NCI-H2107 treated with DMSO at 0.1 percent for 48 hours (cell line): ENCODE results near the gene PGS1.
A peak's percentile ranks its signal among the peaks of the same experiment; 100 is the strongest.

Source experiments
- DNase-seq: peaks from one replicate; lab custom pipeline; 2025; ENCODE audit not compliant: unreplicated experiment; lab: John Stamatoyannopoulos, UW

The PGS1 gene

GRCh38 chr17:78346605-78347250, 31.7 kb upstream of the PGS1 start:
- no peak for DNase-seq

DNA sequence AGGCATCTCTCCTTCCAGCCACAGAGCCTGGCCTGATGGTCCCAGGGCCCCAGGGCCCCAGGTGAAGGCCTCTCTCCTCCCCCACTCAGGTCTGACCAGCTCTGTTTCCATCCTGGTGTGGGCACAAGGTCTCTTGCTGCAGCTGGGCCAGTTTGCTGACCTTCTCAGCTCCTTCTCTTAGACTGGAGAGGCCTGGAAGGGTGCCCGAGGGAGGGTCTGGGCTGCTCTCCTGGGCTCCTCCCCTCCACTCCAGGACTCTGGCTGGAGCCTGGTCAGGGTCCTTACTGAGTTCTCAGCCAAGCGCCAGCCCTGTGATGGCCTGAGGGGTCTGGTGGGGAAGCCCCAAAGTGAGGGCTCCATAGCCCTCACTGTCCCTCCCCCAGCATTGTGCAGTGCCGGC, 31.0 kb upstream of the PGS1 start:
- DNase-seq, result no peak

GRCh38 chr17:78348055-78348770, 30.2 kb upstream of the PGS1 start:
- no peak for DNase-seq

DNA sequence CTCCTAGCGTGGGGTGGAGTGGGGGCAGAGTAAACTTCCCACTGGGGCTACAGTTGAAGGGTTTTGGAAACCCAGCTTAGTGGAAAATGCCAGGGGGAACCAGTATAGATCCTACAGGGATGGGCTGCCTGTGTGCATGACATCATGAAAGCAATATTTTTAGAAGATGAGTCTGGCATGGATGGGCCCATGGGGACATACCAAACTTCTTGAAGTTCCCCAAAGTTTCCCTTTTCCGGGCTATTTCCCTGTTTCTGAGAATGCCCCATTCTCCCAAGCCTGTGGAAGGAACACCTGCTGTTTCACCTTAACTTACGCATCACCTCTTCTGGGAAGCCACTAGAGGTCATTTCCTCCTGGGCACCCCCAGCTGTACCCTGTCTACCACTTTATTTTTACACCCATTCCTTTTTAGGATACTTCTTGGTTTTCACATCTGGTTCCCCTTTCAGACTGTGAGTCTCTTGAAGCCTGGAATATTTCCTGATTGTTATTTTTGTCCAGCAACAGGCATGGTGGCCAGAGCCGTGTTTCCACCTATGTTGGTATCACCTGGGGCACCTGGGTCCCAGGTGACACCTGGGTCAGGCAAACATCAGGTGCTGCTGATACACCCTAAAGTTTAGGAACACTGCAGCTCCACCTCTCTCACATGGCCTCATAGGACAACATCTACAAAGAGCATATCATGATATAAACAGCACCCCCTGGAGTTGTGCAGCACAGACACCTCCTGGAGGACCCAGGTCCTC, 28.4 kb upstream of the PGS1 start:
- DNase-seq, result no peak

DNA sequence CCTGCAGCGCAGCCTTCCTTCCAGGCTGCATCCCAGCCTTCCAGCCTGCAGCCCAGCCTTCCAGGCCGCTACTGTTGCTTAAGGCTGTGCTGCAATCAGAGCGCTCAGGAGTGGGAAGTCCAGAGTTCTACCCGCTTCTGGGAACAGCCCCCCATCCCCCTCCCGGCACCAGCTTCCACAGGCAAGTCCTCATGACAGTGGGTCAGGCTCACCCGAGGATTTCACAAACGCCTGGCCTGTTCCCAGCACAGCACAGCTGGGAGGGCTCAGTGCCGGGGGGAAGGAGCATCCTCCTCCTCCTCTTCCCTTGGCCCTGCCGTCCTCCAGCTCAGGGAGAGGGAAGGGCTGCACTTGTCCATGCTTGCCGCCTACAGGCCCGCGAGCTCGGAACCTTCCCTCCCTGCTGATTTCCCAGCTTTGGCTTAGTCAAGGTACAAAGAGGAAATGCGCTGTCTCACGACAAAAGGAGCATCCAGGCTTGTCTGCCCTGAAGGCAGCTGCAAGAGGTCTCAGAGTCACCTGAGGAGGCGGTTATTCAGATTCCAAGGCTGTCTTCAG, 26.9 kb upstream of the PGS1 start:
- no peak for DNase-seq

DNA sequence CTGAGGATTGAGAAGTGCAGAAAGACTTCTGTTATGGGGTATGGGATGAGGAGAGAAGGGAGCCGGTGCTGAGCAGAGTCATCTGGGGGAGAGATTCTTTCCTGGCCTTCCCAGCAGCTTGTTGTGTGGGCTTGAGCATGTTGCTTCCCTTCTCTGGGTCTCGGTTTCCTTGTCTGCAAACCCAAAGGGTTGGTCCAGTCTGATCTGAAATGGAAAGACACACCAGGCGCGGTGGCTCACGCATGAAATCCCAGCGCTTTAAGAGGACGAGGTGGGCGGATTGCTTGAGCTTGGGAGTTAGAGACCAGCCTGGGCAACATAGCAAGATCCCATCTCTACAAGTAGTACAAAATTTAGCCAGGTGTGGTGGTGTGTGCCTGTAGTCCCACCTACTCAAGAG, 24.6 kb upstream of the PGS1 start:
- no peak for DNase-seq

- DNase-seq, result no peak
These were observed 23.3 kb upstream of the PGS1 start for GRCh38 chr17:78355045-78355641.

DNA sequence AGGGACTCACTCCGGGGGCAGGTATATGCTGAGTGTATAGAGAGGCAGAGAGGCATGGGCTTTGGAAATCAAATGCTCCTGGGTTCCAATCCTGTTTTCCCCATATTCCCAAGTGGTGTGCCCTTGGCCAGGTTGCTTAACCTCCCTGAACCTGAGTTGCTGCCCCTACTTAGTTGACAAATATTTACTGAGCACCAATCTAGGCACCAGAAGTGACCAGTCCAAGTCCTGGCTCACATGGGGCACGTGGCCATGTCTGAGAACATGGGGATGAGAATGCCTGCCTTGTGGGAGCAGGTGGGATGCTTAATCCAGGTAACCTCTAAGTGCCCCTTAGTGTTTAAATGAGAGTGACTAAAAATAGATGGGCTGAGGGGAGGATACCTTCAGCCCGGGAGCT, 22.7 kb upstream of the PGS1 start:
- DNase-seq, result no peak

DNA sequence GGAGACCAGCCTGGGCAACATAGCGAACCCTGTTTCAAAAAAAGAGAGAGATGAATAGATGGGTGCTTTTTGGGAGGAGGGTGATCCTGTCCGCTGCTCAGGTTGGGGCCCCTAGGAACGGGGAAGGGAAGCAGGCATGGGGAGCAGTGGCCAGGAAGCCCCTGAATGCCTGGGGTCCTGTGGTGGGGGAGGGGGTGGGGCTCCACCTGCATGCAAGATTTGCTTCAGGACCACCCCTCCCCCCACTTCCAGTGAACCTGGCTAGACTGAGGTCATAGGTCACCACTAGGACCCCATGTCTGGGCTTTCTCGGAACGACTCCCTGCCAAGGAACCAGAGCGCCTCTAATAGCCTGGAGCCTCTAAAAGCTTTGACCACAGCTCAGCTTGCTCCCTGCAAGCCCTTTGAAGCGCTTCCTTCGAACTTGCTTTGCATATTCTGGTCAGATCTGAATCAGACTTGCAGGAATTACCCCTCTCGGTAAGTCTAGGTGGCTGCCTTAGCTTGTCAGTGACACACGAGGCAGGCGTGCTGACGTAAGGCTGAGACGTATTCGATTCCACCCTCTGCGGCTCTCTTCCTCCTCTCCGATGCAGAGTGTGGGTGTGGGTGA, 22.2 kb upstream of the PGS1 start:
- no peak for DNase-seq

DNA sequence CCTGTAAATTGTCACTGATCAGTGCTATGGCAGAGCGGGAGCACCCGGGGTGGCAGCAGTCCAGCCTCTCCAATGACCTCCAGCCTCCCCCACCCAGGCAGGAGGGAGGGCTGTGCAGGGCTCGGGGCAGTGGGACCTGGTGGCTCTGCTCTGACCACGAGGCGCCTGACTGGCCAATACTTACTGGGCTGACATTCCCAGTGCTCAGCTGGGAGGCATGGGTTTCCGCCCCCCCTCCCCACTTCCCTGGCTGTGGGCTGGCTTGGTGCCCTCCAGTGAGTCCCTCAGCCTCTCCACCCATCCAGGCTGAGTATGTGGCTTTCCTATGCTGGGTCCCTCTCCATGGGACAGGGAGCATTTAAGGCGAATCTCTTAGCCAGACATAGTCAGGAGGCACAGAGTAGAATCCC, 21.3 kb upstream of the PGS1 start:
- DNase-seq, result no peak

DNA sequence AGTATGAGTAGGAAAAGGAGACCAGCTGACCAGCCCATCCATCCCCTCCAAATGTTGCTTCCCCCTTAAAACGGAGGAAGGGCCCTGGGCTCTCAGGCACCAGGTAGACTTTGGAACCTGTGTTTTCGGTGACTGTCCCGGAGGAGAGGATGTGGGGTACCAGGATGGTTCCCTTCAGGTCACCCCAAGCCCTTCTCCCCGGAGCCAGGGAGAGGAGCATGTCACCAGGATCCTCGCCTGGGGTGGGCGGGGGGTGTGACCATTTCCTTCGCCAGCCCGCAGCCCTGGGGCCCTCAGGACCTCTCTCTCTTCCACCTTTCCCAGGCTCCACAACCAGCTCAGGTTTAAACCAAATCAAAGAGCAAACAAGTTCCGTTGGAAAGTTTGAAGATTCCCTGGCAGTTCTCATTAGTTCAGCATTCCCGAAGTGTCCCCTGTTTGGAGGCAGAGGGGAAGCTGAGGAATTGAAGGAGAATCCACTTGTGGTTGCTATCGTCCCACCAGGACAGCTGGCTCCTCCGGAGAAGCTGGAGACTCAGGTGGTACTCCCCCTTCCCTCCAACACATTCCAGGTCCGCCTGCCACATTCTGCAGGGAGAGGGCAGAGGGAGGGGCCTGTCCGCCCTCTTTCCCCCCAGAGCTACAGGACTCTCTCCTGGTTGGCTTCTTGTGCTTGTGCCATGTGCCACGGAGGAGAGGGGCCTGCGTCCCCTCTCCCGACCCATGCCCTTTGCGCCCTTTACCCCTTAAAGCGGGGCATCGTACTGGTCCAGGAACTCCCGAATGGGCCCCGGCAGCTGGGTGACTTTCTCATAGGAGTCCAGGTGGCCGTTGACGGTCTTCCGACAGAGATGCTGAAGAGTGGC, 20.5 kb upstream of the PGS1 start:
- DNase-seq, result no peak

DNA sequence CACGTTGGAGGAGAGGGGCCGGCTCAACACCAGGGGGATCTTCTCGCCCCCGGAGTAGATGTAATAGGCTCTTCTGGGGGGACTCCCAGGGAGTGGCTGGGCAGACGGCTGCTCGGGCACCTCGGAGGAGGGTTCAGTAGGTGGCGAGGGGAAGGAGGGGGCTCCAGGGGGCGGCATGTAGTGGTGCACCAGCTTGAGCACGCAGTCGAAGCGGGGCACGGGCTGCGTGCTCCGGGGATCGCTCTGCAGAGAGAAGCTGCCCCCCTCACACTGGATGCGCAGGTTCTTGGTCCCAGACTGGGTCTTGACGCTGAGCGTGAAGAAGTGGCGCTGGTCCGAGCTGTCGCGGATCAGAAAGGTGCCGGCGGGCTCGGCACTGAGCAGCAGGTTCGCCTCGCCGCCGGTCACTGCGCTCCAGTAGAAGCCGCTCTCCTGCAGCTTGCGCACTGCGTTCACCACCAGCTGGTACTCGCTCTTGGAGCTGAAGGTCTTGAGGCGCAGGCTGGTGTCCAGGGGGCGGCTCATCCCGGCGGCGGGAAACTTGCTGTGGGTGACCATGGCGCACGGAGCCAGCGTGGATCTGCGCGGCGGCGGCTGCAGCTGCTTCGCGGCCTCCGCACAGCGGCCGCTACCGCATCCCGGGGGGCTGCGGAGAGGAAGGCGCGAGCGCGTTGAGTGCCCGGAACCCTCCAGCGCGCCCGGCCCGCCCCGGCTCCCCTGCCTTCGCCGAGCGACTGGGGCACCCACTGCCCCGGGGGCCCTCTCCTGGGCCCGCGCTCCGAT, 19.7 kb upstream of the PGS1 start:
- no peak for DNase-seq

- no peak for DNase-seq
These were observed 19.0 kb upstream of the PGS1 start for GRCh38 chr17:78359321-78359996.

DNA sequence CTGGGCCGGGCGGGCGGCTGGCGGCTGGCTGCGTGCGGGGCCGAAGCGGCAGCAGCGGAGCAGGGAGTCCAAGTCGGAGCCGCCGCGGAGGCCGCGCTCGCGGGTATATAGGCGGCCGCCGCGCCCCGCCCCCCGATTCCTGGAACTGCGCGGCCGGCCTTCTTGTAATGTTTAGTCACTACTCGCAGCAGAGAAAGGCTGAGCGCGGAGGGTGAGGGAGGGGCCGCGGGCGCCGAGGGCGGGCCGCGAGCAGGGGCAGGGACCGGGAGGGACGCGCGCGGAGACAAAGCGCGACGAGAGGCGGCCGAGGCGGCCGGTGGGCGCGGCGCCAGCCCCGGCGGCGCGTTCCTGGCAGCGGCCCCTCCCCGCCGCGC, 18.5 kb upstream of the PGS1 start, which contains the start of gene SOCS3:
SOCS3 (minus strand) TSS at position 81 of the 374 bp plus-strand sequence. CDS start 982 bp downstream, outside the sequence.
- DNase-seq, result peak; percentile 78

DNA sequence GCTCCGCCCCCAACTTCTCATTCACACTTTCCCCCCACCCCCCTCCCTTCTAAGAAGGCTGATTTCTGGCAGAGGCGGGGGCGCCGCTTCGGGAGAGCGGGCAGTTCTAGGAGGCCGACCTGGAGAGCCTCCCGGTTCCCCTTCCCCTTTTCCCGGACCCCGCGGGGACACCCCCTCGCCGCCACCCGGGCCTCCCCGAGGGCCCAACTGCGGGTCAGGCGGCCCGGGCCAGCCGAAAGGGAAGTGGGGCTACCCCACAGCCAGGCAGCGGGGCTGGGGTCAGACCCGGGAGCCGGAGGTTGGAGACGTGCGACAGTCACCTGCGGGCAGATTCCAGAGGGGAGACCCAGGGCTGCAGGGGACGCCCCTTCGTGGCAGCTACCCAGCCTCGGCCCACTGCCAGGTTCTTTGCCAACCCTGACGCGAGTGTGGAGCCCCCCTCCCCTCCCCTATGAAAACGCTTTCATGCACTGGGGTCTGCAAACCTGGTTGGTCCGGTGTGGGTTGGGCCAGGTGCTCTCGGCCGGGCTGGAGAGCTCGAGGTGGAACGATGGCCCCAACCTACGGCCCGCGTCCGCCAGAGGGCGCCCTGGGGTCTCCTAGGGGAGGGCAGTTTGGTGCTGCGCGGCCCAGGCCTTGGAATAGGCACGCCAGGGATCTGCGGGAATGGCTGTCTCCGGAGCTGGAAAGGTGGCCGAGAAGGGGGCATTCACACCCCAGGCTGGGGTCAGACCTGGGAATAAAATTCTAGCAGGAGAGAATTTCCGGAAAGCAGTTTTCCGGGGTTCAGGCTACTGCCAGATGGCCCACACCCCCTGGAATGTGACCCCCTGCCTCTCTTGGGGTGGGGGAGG, 17.9 kb upstream of the PGS1 start:
- DNase-seq, result peak; percentile 63

GRCh38 chr17:78361225-78361701, 17.2 kb upstream of the PGS1 start:
- DNase-seq, result no peak

- DNase-seq, result no peak
These were observed 16.2 kb upstream of the PGS1 start for GRCh38 chr17:78362232-78362631.

GRCh38 chr17:78362671-78363070, 15.8 kb upstream of the PGS1 start:
- no peak for DNase-seq
